ENCODE measurements around the gene TMEM187. TPM values are rescaled to one million over a fixed set of nuclear protein-coding genes. Genes with fewer than 3 reads are reported as not detected.

The TMEM187 gene
- total RNA-seq, 1 donor from 2014 or later: 8.6 TPM

- DNase-seq (ENCODE audit: extremely low spot score in 2 of 2): no peak
- Histone ChIP-seq H3K27ac (no peak overlapping the region), H3K36me3 (peaks cover 0 to 15% of the 10 kb centered on the region in 2 donors), H3K4me3 (no peak overlapping the region), H3K27me3 (no peaks in the 10 kb centered on the region), H3K9me3 (no peaks in the 10 kb centered on the region), H3K4me1 (peaks cover 50% of the 10 kb centered on the region)
- TF ChIP-seq POLR2AphosphoS5 (IDR thresholded peaks at IDR 0.05; ENCODE audit: insufficient read depth in 1 of 2, low read depth in 1 of 2) (no peak), POLR2A (IDR thresholded peaks at IDR 0.05) (no peak)
- TF ChIP-seq, protein P1, sequence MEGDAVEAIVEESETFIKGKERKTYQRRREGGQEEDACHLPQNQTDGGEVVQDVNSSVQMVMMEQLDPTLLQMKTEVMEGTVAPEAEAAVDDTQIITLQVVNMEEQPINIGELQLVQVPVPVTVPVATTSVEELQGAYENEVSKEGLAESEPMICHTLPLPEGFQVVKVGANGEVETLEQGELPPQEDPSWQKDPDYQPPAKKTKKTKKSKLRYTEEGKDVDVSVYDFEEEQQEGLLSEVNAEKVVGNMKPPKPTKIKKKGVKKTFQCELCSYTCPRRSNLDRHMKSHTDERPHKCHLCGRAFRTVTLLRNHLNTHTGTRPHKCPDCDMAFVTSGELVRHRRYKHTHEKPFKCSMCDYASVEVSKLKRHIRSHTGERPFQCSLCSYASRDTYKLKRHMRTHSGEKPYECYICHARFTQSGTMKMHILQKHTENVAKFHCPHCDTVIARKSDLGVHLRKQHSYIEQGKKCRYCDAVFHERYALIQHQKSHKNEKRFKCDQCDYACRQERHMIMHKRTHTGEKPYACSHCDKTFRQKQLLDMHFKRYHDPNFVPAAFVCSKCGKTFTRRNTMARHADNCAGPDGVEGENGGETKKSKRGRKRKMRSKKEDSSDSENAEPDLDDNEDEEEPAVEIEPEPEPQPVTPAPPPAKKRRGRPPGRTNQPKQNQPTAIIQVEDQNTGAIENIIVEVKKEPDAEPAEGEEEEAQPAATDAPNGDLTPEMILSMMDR (IDR thresholded peaks at IDR 0.05): no peak
- intact Hi-C loops (cut with DNase I): no loop called here
Measured at GRCh38 chrX:153967536-153968224, 4.9 kb upstream of the TMEM187 start.

DNA sequence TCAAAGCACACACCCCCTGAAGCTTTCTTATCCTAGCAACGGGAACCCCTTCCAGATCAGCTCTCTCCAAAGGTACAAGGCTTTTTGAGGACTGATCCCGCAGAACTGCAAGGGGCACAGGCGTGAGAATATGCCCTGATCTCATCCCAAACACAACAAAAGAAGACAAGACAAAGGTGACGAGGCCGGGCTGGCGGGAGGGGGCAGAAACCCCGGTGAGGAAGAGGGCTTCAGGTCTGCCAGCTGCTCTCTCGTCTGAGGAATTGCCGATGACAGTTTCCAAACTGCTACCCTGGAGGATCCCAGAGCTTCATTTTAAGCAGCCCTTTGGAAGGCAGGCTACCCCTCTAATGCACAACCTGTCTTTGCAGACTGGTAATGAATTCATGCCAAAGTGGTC is 4.3 kb upstream of the TMEM187 start:
- no peak for TF ChIP-seq POLR2AphosphoS5 (IDR thresholded peaks at IDR 0.05; ENCODE audit: insufficient read depth in 1 of 2, low read depth in 1 of 2)
- no peak for TF ChIP-seq POLR2A (IDR thresholded peaks at IDR 0.05)
- TF ChIP-seq, protein P1 (IDR thresholded peaks at IDR 0.05): no peak
- Histone ChIP-seq H3K4me3 (peak overlapping the region in 1 of 2 donors; percentile 94), H3K9me3 (no peaks in the 10 kb centered on the region), H3K27ac (no peak overlapping the region), H3K27me3 (no peaks in the 10 kb centered on the region), H3K4me1 (peaks cover 53% of the 10 kb centered on the region), H3K36me3 (peaks cover 0 to 10% of the 10 kb centered on the region in 2 donors)
- intact Hi-C loops (cut with DNase I): no loop called here
- DNase-seq (ENCODE audit: extremely low spot score in 2 of 2): no peak

- peaks cover 58% of the 10 kb centered on the region for H3K4me1 ChIP-seq
- H3K9me3 ChIP-seq: no peaks in the 10 kb centered on the region
- TF ChIP-seq POLR2A (IDR thresholded peaks at IDR 0.05): no peak
- TF ChIP-seq, protein P1 (IDR thresholded peaks at IDR 0.05): no peak
- TF ChIP-seq POLR2AphosphoS5 (IDR thresholded peaks at IDR 0.05; ENCODE audit: insufficient read depth in 1 of 2, low read depth in 1 of 2): no peak
- peak overlapping the region; percentile 97 for H3K27ac ChIP-seq
- no peaks in the 10 kb centered on the region for H3K27me3 ChIP-seq
- peak overlapping the region; percentile 75 to 94 for H3K4me3 ChIP-seq
- H3K36me3 ChIP-seq: peaks cover 0 to 6% of the 10 kb centered on the region in 2 donors
- intact Hi-C loops (cut with DNase I): no loop called here
- DNase-seq (ENCODE audit: extremely low spot score in 2 of 2): no peak
Measured at GRCh38 chrX:153968754-153969124, 3.8 kb upstream of the TMEM187 start.

DNA sequence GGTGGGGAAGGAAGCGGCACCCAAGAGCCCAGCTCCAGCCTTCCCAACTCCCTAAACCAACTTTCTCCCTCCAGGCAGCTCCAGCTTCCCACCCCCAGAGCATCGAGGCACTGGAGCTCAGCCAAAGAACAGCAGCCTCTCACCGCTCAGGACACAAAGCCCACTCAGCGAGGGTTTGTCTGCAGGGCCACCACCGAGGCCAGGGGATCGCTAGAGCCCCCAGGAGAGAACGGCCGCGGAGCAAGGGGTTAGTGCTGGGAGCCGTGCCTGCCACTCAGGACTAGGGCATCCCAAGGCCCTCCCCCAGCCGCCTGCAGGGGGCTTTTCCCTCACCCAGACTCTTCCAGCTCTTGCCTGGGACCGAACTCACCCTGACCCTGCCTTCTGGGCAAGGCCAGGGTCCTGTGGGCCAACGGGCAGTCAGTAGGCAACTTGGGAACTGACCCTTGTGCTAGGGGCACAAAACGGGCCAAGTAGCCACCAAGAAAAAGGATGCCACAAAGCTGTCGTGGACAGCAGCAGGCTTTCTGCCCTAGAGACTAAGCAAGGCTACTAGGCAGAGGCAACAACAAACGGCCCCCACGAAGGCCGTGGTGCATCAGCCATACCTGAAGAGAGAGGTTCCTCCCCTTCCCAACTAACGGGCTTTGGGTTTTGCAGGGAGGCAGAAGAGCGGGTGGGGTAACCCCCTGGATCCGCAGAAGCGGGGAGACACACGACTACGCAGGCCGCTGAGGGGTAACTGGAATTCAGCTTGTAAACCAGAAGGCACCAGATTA is 3.2 kb upstream of the TMEM187 start:
- intact Hi-C loops (cut with DNase I): no loop called here
- Histone ChIP-seq H3K27ac (peak overlapping the region; percentile 97), H3K36me3 (no peaks in the 10 kb centered on the region), H3K4me1 (peaks cover 64% of the 10 kb centered on the region), H3K4me3 (peak overlapping the region; percentile 75 to 94), H3K9me3 (no peaks in the 10 kb centered on the region), H3K27me3 (no peaks in the 10 kb centered on the region)
- TF ChIP-seq POLR2AphosphoS5 (IDR thresholded peaks at IDR 0.05; ENCODE audit: insufficient read depth in 1 of 2, low read depth in 1 of 2) (no peak), POLR2A (IDR thresholded peaks at IDR 0.05) (no peak)
- TF ChIP-seq, protein P1 (IDR thresholded peaks at IDR 0.05): no peak
- no peak for DNase-seq (ENCODE audit: extremely low spot score in 2 of 2)
